ENCODE results near the gene RNF17. TPM values are rescaled to one million over a fixed set of nuclear protein-coding genes. Genes with fewer than 3 reads are reported as not detected.

The RNF17 gene
- total RNA-seq, 1 donor from 2014 or later, result not detected

- no peaks in the 10 kb centered on the region for H3K4me1 Mint-ChIP-seq
These were observed 133.3 kb downstream of the RNF17 start for GRCh38 chr13:24897293-24897692.

GRCh38 chr13:24899601-24900000 is 135.6 kb downstream of the RNF17 start:
- DNase-seq (ENCODE audit: low spot score), result no peak
- Mint-ChIP-seq H3K4me3 (no peak overlapping the region), H3K36me3 (peaks cover 16% of the 10 kb centered on the region), H3K4me1 (no peaks in the 10 kb centered on the region), H3K27me3 (ENCODE audit: insufficient read depth, low read depth) (no peaks in the 10 kb centered on the region), H3K9me3 (no peaks in the 10 kb centered on the region), H3K27ac (no peak overlapping the region)
- H3K27ac ChIP-seq, result no peak overlapping the region
- no peaks in the 10 kb centered on the region for H3K4me1 ChIP-seq
- no peak for TF ChIP-seq EZH2 (IDR thresholded peaks at IDR 0.05)
- no peaks in the 10 kb centered on the region for H3F3A ChIP-seq (ENCODE audit: low read depth)
- no peaks in the 10 kb centered on the region for H4K20me1 ChIP-seq (ENCODE audit: low read depth)
- H3K4me3 ChIP-seq, result no peak overlapping the region
- H3K36me3 ChIP-seq, result peaks cover 14% of the 10 kb centered on the region
- H2AFZ ChIP-seq (replicated peaks), result no peak overlapping the region
- no peak overlapping the region for H3K4me2 ChIP-seq
- H3K27me3 ChIP-seq, result no peaks in the 10 kb centered on the region
- H3K79me2 ChIP-seq (ENCODE audit: low read depth), result no peaks in the 10 kb centered on the region
- no peaks in the 10 kb centered on the region for H3K9me3 ChIP-seq (ENCODE audit: low read depth)
- H3K9ac ChIP-seq, result no peak overlapping the region

More at GRCh38 chr13:24897293-24897692, 133.3 kb downstream of the RNF17 start:
- DNase-seq (ENCODE audit: low spot score), result no peak
- no peak overlapping the region for H3K4me3 ChIP-seq
- no peak overlapping the region for H3K27ac Mint-ChIP-seq
- no peaks in the 10 kb centered on the region for H3K27me3 ChIP-seq
- H3F3A ChIP-seq (ENCODE audit: low read depth), result no peaks in the 10 kb centered on the region
- H3K4me3 Mint-ChIP-seq, result no peak overlapping the region
- no peaks in the 10 kb centered on the region for H3K27me3 Mint-ChIP-seq (ENCODE audit: insufficient read depth, low read depth)
- no peak overlapping the region for H3K4me2 ChIP-seq
- no peak overlapping the region for H2AFZ ChIP-seq (replicated peaks)
- H3K36me3 Mint-ChIP-seq, result peaks cover 19% of the 10 kb centered on the region
- TF ChIP-seq CTCF (IDR thresholded peaks at IDR 0.05), result no peak
- TF ChIP-seq EZH2 (IDR thresholded peaks at IDR 0.05), result no peak
- no peak for TF ChIP-seq EZH2phosphoT487 (IDR thresholded peaks at IDR 0.05)
- no peaks in the 10 kb centered on the region for H3K79me2 ChIP-seq (ENCODE audit: low read depth)
- H3K9me3 Mint-ChIP-seq, result no peaks in the 10 kb centered on the region
- peaks cover 14% of the 10 kb centered on the region for H3K36me3 ChIP-seq
- no peaks in the 10 kb centered on the region for H3K9me3 ChIP-seq (ENCODE audit: low read depth)
- H3K9ac ChIP-seq, result no peak overlapping the region
- no peaks in the 10 kb centered on the region for H3K4me1 ChIP-seq
- H4K20me1 ChIP-seq (ENCODE audit: low read depth), result no peaks in the 10 kb centered on the region
- no peak overlapping the region for H3K27ac ChIP-seq

GRCh38 chr13:24900507-24900906 is 136.5 kb downstream of the RNF17 start:
- DNase-seq (ENCODE audit: low spot score), result no peak

More at GRCh38 chr13:24900507-24900906, 136.5 kb downstream of the RNF17 start:
- TF ChIP-seq CTCF (IDR thresholded peaks at IDR 0.05) (no peak), EZH2 (IDR thresholded peaks at IDR 0.05) (no peak), EZH2phosphoT487 (IDR thresholded peaks at IDR 0.05) (no peak)
- Mint-ChIP-seq H3K4me1 (no peaks in the 10 kb centered on the region), H3K4me3 (no peak overlapping the region), H3K9me3 (no peaks in the 10 kb centered on the region), H3K36me3 (peaks cover 23% of the 10 kb centered on the region), H3K27ac (no peak overlapping the region), H3K27me3 (ENCODE audit: insufficient read depth, low read depth) (no peaks in the 10 kb centered on the region)
- H3F3A ChIP-seq (ENCODE audit: low read depth), result no peaks in the 10 kb centered on the region
- H2AFZ ChIP-seq (replicated peaks), result no peak overlapping the region
- no peak overlapping the region for H3K27ac ChIP-seq
- no peak overlapping the region for H3K9ac ChIP-seq
- no peaks in the 10 kb centered on the region for H4K20me1 ChIP-seq (ENCODE audit: low read depth)
- H3K79me2 ChIP-seq (ENCODE audit: low read depth), result no peaks in the 10 kb centered on the region
- H3K9me3 ChIP-seq (ENCODE audit: low read depth), result no peaks in the 10 kb centered on the region
- no peaks in the 10 kb centered on the region for H3K27me3 ChIP-seq
- H3K4me3 ChIP-seq, result no peak overlapping the region
- no peak overlapping the region for H3K4me2 ChIP-seq
- H3K4me1 ChIP-seq, result no peaks in the 10 kb centered on the region
- H3K36me3 ChIP-seq, result peaks cover 23% of the 10 kb centered on the region

All from neural progenitor cell (in vitro differentiated cells).